Peyer's patch (tissue), 4 donors: ENCODE results near the gene TMEM217.

Experiments used
- POLR2A ChIP-seq, 2 donors: fragments of 450-650 bp; IDR thresholded peaks; one replicate each; pipeline ENCODE4 v1.5.1; 2017; ENCODE audit warnings: antibody characterized with exemption in 2 of 2, mild to moderate bottlenecking in 2 of 2, moderate library complexity in 2 of 2
- TF ChIP-seq, protein P1 (sequence below), 6 experiments: fragments of 450-650 bp in 4 of 6; fragments of 200-600 bp in 2 of 6; sonication (generic) in 1 of 6; IDR thresholded peaks; one replicate each; pipeline ENCODE4 v1.5.1; 2017 to 2019; ENCODE audit warnings: antibody characterized with exemption in 6 of 6, mild to moderate bottlenecking in 3 of 6, moderate library complexity in 1 of 6

DNA sequence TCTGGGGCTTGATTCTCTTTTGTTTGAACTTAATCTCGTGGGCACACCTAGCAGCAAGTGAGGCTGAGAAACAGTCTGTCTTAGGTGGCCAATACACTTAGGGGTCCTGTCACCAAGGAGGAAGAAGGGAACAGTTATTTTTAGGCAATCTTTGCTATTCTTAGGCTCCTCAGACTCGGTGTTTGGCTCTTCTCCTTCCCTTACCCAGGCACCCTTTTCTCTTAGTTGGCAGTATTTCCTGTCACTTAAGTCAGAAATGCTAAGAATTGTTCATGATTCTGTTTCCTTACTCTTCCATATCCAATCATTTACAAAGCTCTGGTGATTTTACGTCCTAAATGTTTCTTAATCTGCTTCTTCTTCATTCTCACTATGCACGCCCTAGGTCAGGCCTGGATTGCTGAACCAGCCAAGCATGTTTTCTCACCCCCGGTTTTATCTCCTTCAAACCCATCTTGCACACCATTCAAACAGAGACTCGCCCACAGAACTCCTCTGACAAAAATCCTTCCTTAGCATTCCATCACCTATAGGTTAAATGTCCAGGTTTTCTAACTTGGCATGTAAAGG, 45.2 kb upstream of the TMEM217 start:
- TF ChIP-seq, protein P1, sequence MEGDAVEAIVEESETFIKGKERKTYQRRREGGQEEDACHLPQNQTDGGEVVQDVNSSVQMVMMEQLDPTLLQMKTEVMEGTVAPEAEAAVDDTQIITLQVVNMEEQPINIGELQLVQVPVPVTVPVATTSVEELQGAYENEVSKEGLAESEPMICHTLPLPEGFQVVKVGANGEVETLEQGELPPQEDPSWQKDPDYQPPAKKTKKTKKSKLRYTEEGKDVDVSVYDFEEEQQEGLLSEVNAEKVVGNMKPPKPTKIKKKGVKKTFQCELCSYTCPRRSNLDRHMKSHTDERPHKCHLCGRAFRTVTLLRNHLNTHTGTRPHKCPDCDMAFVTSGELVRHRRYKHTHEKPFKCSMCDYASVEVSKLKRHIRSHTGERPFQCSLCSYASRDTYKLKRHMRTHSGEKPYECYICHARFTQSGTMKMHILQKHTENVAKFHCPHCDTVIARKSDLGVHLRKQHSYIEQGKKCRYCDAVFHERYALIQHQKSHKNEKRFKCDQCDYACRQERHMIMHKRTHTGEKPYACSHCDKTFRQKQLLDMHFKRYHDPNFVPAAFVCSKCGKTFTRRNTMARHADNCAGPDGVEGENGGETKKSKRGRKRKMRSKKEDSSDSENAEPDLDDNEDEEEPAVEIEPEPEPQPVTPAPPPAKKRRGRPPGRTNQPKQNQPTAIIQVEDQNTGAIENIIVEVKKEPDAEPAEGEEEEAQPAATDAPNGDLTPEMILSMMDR (IDR thresholded peaks at IDR 0.05): no peak
- no peak for TF ChIP-seq POLR2A (IDR thresholded peaks at IDR 0.05)
